Central memory CD4-positive, alpha-beta T cell (primary cell): ENCODE measurements around the gene SEMA5B.

ENCODE experiments used
- DNase-seq: peaks from one replicate; pipeline ENCODE4 v3.0.0; 2022

The SEMA5B gene

DNA sequence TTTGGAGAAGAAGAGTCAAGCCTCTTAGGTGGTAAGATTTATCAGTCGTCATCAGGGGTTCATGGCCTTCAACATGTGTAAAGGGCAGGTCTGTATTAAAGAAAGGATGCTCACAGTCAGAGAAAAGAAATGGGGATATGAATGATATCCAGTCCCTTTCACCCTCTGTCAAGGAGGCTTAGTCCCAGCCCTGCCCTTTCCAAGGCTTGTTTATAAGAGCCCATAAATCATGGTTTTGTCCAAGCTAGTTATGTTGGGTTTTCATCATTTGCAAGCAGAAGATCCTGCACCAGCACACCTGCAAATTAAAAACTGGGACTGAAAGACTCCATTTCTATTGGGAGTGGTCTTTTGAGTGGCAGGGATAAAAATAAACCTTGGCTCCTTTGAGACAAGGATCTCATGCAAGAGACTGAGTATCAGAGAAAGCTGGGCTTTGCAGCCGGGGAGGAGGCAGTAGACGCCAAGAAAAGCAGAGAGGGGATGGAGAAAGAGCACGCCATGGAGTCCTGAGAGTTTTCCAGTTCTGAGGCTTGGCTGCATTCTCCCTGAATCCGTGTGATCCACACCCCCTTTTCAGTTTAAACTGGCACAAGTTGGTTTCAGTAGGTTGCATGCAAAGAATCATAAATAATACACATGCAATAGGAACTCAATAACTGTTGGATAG, 26.7 kb upstream of the SEMA5B start:
- no peak for DNase-seq

DNA sequence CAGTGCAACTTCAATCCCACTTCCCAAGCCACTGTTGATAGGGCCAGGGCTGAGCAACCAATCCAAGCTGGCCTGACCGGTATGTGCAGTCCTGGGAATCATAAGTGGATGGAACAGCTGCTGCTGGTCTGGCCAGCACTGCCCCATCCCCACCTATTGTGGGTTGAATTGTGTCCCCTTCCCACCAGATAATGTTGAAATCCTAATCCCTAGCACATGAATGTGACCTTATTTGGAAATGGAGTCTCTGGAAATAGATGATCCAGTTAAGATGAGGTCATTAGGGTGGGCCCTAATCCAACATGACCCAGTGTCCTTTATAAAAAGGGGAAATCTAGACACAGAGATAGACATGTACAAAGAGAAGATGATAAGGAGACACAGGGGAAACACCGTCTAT, 25.5 kb upstream of the SEMA5B start:
- DNase-seq, result no peak

DNA sequence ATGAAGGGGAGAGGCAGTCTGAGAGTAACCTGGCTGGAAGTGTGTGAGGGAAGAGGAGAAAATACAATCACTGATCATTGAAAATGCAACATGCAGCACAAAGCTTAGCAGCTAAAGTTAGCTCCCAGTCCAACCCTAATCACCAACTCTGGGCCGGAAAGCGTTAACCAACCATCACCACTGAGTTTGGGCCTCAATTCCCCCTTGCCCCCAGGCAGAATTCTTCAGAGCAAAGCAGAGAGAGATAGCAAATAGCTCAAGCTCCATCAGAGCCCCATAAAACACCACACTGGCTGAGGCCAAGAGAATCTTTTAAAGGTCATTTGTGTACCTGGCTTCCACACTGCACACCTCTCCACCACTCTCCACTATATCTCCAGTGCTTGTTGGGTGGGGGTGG, 23.1 kb upstream of the SEMA5B start:
- no peak for DNase-seq

DNA sequence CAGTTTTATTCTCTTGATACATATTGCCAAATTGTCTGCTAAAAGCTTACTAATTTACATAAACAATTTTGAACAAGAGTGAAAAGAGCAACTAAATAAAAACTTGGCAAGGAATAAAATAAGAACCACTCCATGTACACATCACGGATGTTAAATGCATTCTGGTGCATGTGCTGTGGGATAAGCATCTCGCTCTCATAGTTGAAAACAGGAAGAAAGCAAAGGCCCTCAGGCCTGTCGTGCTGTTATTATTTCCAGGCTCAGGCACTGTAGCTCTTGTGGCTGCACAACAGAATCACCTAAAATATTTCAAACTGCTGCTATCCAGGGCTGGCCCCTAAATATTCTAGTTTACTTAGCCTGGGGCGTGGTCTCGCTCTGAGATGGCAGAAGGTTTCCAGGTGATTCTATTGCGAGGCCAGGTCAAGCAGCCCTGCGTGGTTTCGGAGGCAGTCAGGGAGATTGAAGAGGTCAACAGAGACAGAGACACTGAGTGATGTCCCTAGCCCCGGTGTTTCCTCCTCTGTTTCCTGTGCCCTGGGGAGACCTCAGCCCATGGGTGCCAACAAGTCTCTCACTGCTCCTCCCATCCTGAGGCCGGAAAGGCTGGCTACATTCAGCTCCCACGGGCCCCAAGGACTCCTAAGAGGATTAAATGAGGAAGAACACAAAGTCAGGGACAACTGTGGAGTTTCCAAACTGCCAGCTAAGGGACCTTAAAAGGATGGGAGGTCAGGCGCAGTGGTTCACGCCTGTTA, 21.1 kb upstream of the SEMA5B start:
- DNase-seq, result no peak

DNA sequence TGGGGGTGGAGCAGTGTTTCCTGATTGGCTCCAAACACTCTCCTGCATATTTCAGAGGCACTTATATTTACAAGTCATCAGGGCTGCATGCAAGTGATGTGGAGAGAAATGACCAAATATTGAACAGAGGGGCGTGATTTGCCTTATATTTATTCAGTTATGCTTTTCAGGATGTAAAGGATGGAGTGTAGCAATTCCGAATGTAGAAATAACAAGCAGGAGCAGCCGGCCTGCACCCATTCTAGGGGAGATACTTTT, 19.4 kb upstream of the SEMA5B start:
- no peak for DNase-seq

DNA sequence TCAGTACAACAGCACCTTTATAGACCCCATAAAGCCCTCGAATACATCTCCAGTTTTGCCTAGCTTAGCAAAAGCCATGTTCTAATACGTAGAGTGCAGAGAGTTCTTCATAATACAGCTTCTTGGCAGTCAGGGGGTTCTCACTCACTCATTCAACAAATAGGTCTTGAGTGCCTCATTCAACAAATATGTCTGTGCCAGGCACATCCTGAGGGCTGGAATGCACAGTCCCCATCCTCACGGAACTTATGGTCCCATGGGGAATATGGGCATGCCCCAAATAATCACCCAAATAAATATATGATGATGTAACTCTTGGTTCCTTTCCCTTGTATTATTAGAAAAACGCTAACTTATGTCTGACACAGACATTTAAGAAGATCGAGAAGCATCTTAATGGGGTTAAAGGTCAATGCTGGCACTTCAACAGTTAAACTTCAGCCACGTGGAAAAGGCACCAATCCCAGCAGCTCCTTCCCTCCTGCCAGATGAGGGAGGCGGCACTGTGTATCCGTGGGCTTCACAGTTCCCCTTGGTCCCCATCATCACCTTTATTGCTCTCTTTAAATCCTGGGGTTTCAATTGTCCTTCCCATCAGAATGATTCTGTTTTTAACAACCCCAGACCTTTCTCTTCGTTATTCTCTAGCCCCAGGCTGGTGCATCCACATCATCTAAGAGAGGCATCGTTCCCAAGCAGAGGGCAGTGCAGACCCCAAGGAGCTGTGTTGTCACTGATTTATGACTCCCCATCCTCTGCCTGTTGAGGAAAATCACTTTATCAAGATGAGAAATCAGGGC, 18.9 kb upstream of the SEMA5B start:
- DNase-seq, result no peak

DNA sequence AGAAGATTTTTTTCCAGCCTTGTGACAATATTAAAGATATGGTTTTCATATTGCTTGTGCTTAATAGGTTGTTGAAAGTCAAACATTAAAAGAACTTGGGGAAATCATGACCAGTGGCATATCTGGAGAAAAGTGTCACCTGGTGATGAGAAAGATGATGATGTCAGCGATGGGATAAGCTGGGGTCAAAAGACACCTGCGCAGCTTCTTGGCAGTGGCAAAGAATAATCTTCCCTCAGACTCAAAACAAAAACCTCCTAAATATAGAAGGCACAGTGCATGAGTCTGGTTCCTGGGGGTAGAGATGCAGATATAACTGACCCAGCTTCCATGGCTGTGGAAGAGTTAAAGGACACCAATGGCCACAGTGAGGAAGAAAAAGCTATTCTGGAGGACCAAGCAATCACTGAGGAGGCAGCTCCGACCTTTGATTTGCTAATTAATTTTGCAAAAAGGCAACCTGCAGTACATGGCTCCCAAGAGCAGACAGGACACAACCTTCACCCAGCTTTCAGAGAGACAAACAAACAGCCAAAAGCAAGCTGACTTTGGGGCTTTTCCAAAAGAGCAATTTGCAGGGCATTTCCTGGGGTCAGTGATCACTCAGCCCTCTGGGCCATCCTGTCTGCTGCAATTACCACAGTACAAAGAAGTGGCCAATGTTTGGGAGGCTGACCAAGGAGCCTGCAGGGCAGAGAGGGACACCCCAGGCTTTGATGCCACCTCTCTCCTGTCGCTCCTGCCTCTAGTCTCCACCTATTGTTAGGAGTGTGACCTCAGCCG, 17.6 kb upstream of the SEMA5B start:
- no peak for DNase-seq

DNA sequence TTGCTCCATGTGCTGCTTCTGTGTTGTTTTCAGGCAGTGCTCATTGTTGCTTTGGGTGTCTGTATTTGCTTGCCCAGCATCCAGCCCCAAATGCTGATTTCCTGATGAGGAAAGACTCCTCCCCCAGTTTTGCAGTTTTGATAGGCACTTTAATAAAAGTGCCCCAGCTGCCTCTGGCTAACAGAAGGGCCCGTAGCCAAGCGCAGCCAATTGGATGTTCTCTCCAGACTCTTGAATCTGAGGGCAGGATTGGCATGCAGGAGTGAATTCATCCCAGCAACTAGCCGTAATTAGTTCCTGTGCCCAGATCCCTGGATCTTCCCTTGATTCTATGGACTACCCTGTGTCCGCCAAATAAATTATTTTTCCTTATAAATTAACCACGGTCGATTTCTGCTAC, 14.8 kb upstream of the SEMA5B start:
- DNase-seq, result no peak

DNA sequence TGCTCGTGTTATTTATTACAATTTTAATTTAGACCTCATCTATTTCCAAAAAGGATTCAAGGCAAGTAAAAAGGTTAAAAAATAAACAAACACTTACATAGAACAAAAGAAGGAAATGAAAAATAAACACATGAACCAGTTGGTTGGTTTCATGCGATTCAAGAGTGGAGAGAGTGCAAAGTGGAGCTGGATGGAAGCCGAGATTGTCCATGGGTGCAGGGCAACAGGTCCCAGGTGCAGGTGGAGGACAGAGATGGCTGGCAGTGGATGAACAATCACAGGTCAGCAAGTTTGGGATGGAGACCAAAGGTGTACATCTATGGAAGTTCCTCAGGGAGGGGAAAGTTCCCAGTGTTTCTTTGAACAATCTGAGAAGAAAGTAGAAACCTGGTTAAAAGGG, 11.6 kb upstream of the SEMA5B start:
- DNase-seq, result no peak

DNA sequence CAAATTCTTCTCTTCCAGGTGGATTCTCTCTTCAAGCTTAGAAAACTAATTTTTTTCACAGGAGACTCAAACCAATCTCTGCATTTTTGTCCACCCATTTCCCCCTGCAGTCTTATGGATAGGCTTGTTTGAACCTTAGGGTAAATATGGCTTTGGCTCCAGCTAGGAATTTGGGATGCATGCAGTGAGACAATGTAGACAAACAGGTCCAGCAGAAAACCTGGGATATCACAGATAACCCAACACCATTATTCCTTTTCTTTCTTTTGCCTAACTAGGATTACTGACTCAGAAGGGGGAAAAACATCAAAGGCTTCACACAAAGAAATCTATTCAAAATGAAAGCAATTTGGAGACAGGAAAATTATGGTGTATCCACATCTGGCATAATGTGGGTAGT, 11.2 kb upstream of the SEMA5B start:
- no peak for DNase-seq

DNA sequence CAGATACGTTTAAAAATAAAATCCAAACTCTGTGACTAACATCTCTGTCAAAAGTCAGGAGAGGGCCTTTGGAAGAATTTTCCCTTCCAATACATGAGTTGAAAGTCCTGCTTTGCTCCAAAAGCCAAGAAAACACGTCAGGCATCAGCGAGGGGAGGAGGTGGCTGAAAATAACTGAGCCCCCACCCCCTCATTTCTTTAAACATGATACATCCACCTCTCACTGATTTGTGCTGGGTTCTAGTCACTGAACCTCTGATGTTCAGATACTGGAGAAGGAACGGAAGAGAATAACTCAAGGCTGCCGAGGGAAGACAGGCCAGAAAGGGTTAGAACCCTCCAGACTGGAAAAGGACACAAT, 9.4 kb upstream of the SEMA5B start:
- no peak for DNase-seq

DNA sequence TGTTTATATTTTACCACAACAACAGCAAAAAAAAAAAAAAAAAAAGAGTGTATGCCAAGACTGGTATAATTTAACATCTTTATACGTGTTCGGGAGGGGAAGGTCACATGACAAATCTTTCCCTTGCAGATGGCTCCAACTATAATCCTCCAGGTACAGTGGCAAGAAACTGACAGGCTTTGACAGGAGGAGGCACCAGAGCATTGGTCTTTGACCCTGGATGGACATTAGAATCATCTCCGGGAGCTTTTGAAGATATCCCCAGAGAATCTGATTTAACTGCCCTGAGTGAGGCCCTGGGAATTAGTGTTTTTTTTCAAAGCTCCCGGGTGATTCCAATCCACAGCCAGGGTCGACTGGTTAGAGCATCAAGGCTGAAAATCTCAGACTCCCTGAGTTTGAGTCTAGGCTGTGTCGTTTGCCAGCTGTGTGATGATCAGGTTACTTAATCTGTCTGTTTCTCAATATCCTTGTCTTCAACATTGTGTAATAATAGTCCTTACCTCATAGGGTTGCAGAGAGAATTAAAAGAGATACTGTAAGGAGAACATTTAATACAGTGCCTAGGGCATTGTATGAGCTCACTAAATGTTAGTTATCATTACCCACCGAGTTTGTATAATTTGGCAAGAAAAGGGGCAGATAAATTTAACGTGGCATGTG, 8.9 kb upstream of the SEMA5B start:
- no peak for DNase-seq

DNA sequence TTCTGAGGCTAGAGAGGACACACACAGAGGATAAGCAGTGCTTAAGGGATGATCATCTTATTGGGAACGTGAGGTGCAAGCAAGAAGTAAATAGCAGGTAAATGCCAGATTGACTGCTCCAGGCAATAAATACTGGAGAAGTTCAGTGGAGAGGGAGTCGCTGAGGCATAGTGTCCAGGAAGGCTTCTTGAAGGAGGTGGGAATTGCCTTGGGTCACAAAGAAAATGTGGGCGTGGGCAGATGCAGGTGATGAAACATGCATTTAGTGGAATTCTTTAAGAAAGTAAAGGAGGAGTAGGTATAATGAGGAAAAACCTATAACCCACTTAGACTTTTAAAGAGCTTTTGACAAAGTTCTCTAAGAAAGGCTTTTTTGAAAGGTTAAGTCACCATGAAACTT, 7.4 kb upstream of the SEMA5B start:
- no peak for DNase-seq

DNA sequence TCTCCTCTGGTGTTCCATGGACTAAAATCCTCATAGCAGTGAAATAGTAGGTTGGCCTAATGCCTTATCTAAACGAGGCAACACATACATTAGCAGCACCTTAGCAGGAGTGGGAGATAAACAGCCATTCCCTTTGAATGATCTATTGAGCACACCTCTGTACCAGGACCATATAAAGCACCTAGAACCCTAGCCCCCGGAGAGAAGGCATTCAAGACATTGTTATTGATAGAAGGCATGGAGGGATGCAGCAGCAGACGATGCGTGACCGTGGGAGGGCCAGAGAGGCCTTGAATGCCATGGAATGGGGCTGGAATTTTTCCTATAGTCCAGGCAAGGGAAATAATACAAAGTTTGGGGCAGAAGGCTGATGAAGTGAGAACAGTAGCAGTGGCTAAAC, 6.6 kb upstream of the SEMA5B start:
- DNase-seq, result no peak

DNA sequence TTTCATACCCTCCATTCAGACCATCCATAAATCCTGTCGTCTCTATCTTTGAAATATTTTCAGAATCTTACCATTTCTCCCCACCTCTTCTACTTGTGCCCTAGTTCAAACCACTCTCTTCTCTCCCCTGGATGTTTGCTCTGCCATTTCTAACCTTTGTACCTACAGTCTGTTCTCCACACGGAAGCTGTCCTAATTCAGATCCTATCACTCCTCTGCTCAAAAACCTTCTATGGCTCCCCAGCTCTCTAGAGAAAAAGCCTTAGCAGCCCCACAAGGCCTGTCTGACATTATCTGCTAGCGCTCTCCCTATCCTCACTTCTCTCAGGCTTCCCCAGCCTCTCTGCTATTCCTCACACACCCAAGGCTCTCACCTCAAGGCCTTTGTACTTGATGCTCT, 4.5 kb upstream of the SEMA5B start:
- DNase-seq, result no peak

DNA sequence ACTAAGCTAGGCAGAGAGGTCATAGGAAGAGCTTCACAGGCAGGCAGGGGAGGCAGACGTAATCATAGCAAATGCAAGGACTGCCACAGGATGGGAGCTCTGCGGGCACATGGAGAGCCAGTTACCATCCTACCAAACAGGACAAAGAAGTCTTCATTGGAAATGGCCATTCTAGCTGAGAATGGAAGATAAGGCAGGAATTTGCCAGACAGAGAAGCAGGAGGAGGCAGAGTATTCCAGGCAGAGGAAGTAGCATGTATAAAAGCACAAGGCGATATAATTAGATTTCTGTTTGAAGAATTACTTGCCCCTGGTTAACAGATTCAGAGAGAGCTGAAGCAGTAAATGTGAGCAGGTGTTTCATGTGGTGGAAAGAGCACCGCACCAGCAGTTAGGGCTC, 3.5 kb upstream of the SEMA5B start:
- DNase-seq, result no peak

DNA sequence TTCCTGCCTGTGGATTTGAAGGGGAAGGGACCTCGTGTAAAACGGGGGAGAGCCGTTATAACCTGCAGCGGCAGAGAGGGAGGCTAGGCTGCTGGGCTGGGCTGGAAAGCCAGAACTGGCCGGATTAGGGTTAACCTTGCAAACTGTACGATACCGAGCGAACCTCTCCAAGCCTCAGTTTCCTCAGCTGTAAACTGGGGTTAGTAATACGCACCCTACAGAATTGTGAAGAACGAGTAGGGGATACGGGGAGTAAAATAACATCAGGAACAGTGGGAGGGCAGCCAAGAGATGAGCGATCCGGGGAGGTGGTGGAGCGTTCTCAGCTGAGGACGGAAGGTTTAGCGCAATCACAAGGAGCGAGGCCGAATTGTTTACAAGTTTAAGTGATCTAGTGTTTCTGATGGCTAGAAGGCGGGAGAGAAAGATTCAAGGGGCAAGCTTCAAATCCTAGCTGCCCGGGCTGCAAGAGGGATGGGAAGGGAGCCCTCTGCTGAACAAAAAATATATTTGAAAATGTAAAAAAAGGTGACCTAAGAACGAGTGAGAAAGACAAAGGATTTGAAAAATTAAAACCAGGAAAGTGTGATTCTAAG, 768 bp upstream of the SEMA5B start:
- peak; percentile 15 for DNase-seq

DNA sequence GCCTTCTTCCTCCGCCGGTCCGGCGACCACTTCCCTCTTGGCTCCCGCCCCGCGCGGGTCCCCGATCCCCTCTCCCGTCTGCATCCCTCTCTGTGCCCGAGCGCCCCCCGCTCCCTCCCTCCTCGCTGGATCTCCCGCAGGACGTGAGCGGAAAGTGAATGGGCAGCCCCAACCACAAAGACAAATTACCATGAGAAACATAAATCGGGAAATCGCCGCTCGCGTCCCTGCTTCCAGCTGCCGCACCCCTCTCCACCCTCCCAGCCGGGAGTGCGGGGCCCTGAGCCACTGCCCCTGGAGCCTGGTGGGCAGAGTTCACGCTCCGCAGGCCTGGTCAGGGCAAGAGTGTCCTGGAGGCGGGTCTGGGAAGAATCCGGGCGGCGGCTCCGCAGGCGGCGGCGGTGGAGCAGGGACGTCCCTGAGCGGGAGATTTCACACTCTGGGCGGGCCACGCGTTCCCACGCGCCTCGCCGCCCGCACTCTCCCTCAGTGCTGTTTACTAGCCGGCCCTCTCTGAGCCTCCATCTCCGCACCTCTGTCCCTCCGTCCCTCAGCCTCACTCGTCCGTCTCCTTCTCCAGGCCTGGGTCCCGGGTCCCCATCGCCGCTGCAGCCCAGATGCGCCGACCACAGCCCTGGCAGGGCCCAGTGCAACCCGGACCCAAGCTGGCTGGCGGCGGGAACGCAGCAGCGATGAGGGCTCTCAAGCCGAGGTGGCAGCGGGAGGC, 835 bp downstream of the SEMA5B start:
- DNase-seq, result no peak

DNA sequence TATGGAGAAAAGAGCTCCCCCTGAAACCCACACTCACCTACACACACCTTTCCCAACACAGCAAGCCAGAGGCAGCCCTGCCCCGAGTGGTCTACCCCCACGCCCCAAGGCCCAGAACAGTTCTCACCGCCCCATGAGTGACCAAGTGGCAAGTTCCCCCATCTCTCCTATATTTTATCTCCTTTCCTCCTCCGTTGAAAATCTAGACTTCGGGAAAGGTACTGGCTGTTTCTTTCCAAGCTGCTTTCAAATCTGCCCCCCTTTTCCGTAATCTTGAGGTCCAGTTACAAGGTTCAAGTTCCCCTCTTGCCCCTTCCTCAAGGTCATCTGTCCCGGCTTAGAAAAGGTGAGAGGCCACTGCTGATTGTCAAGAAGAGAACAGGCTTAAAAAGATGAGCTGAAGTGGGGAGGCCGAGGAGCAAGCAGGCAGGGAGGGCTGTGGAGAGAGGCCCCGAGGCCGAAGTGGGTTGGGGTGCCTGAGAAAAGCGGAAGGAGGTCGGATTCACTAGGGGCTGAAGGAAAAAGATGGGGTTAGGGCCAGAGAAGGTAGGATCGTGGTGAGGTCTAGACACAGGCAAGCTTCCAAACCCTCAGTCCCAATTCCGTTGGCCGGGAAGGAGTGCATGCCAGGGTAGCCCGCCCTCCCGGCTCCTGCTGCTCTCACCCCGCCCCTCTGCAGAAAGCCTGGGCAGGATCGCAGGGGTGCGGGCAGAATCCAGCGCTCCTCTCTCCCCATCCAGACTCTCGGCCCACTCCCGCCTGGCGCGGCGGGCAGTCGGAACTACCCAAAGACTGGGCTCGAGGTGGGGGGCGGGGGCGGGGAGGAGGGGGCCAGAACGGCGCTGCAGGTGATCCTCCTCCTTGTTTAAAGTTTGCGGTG, 1.7 kb downstream of the SEMA5B start:
- DNase-seq, result no peak

DNA sequence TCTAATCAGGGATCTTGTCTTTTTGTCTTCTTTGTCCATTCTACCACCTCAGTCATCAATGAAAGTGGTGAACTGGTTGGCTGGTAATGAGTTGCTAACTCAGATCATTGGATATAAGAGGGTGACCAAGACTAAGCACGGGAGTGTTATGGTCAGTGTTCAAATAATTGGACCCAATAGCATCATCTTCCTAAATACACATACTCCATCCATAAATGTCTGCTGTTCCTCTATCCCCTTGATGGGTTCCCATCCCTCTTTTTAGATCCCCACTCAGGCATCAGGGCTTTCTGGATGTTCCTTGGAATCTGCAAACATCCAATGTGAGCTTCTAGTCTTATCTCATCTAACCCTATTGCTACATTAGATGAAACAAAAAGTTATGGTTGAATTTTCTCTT, 3.5 kb downstream of the SEMA5B start:
- no peak for DNase-seq

DNA sequence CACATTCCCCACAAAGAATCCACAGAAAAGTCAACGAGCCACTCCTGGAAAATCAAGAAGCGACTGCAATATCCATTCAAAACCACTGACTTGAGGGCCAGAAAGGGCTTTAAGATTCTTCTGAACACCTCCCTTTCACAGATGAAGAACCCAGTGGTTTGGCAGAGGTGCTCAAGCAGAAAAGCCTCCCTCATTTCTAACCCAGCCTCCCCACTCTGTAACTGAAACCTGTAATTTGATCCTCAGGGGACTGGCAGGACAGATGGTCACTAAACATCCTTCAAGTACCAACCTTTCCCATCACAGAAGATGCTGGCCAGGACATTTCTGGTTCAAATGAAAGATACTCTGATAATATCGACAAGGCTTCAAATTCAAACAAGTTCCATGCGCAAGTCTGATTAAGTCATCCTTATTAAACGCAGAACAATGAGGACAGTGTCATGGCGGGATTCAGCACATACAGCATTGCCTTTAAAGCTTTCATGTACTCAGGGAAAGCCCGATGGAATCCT, 5.5 kb downstream of the SEMA5B start:
- DNase-seq, result no peak
